Neuron (in vitro differentiated cells): ENCODE data around the gene METTL21A.

Experiments
- H2AFZ ChIP-seq: one replicate; pipeline ENCODE4 v1.6.1; 2013; ENCODE audit warnings: low read depth, mild to moderate bottlenecking, inconsistent platforms, low read length, moderate library complexity
- H3K27me3 ChIP-seq: one replicate; pipeline ENCODE4 v1.6.1; 2013; ENCODE audit warnings: low read length; ENCODE audit not compliant: insufficient read depth
- H3K36me3 ChIP-seq: one replicate; pipeline ENCODE4 v1.6.1; 2013; ENCODE audit warnings: low read length; ENCODE audit not compliant: insufficient read depth
- H3K4me1 ChIP-seq: one replicate; pipeline ENCODE4 v1.6.1; 2013; ENCODE audit warnings: low read length; ENCODE audit not compliant: insufficient read depth
- H3K4me3 ChIP-seq: 2 replicates; pipeline ENCODE4 v1.5.1; 2013; ENCODE audit warnings: mild to moderate bottlenecking, low read length, moderate library complexity
- H3K9me3 ChIP-seq: one replicate; pipeline ENCODE4 v1.6.1; 2013; ENCODE audit warnings: low read length

Gene METTL21A

GRCh38 chr2:207614824-207615223 is 10.4 kb downstream of the METTL21A start:
- no peak overlapping the region for H2AFZ ChIP-seq
- H3K4me3 ChIP-seq, result no peak overlapping the region

GRCh38 chr2:207612714-207613113 is 12.5 kb downstream of the METTL21A start:
- H3K9me3 ChIP-seq, result peaks cover 4% of the 10 kb centered on the region
- H3K4me1 ChIP-seq, result no peaks in the 10 kb centered on the region
- no peak overlapping the region for H3K4me3 ChIP-seq
- H2AFZ ChIP-seq, result no peak overlapping the region
- H3K36me3 ChIP-seq, result peaks cover 27% of the 10 kb centered on the region
- H3K27me3 ChIP-seq, result no peaks in the 10 kb centered on the region

More at GRCh38 chr2:207614824-207615223, 10.4 kb downstream of the METTL21A start:
- Histone ChIP-seq H3K27me3 (no peaks in the 10 kb centered on the region), H3K4me1 (no peaks in the 10 kb centered on the region), H3K36me3 (peaks cover 35% of the 10 kb centered on the region), H3K9me3 (no peaks in the 10 kb centered on the region)

- Histone ChIP-seq H2AFZ (no peak overlapping the region), H3K27me3 (no peaks in the 10 kb centered on the region), H3K4me1 (peaks cover 2% of the 10 kb centered on the region), H3K36me3 (peaks cover 15% of the 10 kb centered on the region), H3K4me3 (no peak overlapping the region), H3K9me3 (peaks cover 4% of the 10 kb centered on the region)
These were observed 18.4 kb downstream of the METTL21A start for GRCh38 chr2:207606829-207607228.

- Histone ChIP-seq H3K9me3 (peaks cover 4% of the 10 kb centered on the region), H3K4me1 (peaks cover 2% of the 10 kb centered on the region), H2AFZ (no peak overlapping the region), H3K4me3 (no peak overlapping the region), H3K27me3 (no peaks in the 10 kb centered on the region), H3K36me3 (peaks cover 19% of the 10 kb centered on the region)
These were observed 18.8 kb downstream of the METTL21A start for GRCh38 chr2:207606399-207606798.

- peaks cover 1% of the 10 kb centered on the region for H3K9me3 ChIP-seq
- peaks cover 2% of the 10 kb centered on the region for H3K4me1 ChIP-seq
- H3K36me3 ChIP-seq, result peaks cover 25% of the 10 kb centered on the region
- H3K27me3 ChIP-seq, result no peaks in the 10 kb centered on the region
- H3K4me3 ChIP-seq, result no peak overlapping the region
- no peak overlapping the region for H2AFZ ChIP-seq
These were observed 21.7 kb downstream of the METTL21A start for GRCh38 chr2:207603486-207603885.

- Histone ChIP-seq H3K9me3 (no peaks in the 10 kb centered on the region), H2AFZ (no peak overlapping the region), H3K4me3 (no peak overlapping the region), H3K4me1 (peaks cover 2% of the 10 kb centered on the region), H3K36me3 (peaks cover 36% of the 10 kb centered on the region), H3K27me3 (no peaks in the 10 kb centered on the region)
These were observed 23.4 kb downstream of the METTL21A start for GRCh38 chr2:207601774-207602173.

- Histone ChIP-seq H3K27me3 (no peaks in the 10 kb centered on the region), H2AFZ (no peak overlapping the region), H3K36me3 (peaks cover 48% of the 10 kb centered on the region), H3K4me1 (peaks cover 2% of the 10 kb centered on the region), H3K4me3 (no peak overlapping the region), H3K9me3 (no peaks in the 10 kb centered on the region)
These were observed 25.0 kb downstream of the METTL21A start for GRCh38 chr2:207600231-207600630.

- Histone ChIP-seq H3K4me1 (peaks cover 2% of the 10 kb centered on the region), H3K27me3 (no peaks in the 10 kb centered on the region), H3K9me3 (no peaks in the 10 kb centered on the region), H3K4me3 (no peak overlapping the region), H3K36me3 (peaks cover 46% of the 10 kb centered on the region), H2AFZ (no peak overlapping the region)
These were observed 25.6 kb downstream of the METTL21A start for GRCh38 chr2:207599636-207600035.

GRCh38 chr2:207594731-207595130 is 30.5 kb downstream of the METTL21A start:
- H3K9me3 ChIP-seq, result peaks cover 15% of the 10 kb centered on the region
- no peak overlapping the region for H2AFZ ChIP-seq
- H3K36me3 ChIP-seq, result peaks cover 66% of the 10 kb centered on the region
- H3K27me3 ChIP-seq, result no peaks in the 10 kb centered on the region
- H3K4me3 ChIP-seq, result no peak overlapping the region
- H3K4me1 ChIP-seq, result no peaks in the 10 kb centered on the region

- Histone ChIP-seq H3K4me3 (no peak overlapping the region), H3K36me3 (peaks cover 67% of the 10 kb centered on the region), H2AFZ (no peak overlapping the region), H3K27me3 (no peaks in the 10 kb centered on the region), H3K4me1 (no peaks in the 10 kb centered on the region), H3K9me3 (peaks cover 15% of the 10 kb centered on the region)
These were observed 30.9 kb downstream of the METTL21A start for GRCh38 chr2:207594264-207594663.

- H2AFZ ChIP-seq, result no peak overlapping the region
- peaks cover 15% of the 10 kb centered on the region for H3K9me3 ChIP-seq
- no peak overlapping the region for H3K4me3 ChIP-seq
- H3K4me1 ChIP-seq, result no peaks in the 10 kb centered on the region
- peaks cover 73% of the 10 kb centered on the region for H3K36me3 ChIP-seq
- H3K27me3 ChIP-seq, result no peaks in the 10 kb centered on the region
These were observed 31.9 kb downstream of the METTL21A start for GRCh38 chr2:207593277-207593676.

GRCh38 chr2:207589143-207589542 is 36.1 kb downstream of the METTL21A start:
- Histone ChIP-seq H3K4me1 (no peaks in the 10 kb centered on the region), H3K27me3 (no peaks in the 10 kb centered on the region), H3K4me3 (no peak overlapping the region), H3K9me3 (peaks cover 18% of the 10 kb centered on the region), H3K36me3 (peaks cover 77% of the 10 kb centered on the region), H2AFZ (no peak overlapping the region)

GRCh38 chr2:207587305-207587704 is 37.9 kb downstream of the METTL21A start:
- H3K9me3 ChIP-seq, result peaks cover 13% of the 10 kb centered on the region
- peaks cover 80% of the 10 kb centered on the region for H3K36me3 ChIP-seq
- no peaks in the 10 kb centered on the region for H3K27me3 ChIP-seq
- H3K4me3 ChIP-seq, result no peak overlapping the region
- H3K4me1 ChIP-seq, result no peaks in the 10 kb centered on the region
- H2AFZ ChIP-seq, result no peak overlapping the region

- Histone ChIP-seq H3K9me3 (peaks cover 3% of the 10 kb centered on the region), H3K27me3 (no peaks in the 10 kb centered on the region), H3K4me3 (no peak overlapping the region), H2AFZ (no peak overlapping the region), H3K36me3 (peaks cover 87% of the 10 kb centered on the region), H3K4me1 (no peaks in the 10 kb centered on the region)
These were observed 40.2 kb downstream of the METTL21A start for GRCh38 chr2:207584952-207585351.
